ENCODE measurements around the gene USP5. TPM values are rescaled to one million over a fixed set of nuclear protein-coding genes. Genes with fewer than 3 reads are reported as not detected.
A peak's percentile ranks its signal among the peaks of the same experiment; 100 is the strongest.
"Not testable (repeated sequence)": the region's sequence is repeated elsewhere in the genome, so short reads cannot be mapped to it uniquely, and the experiment has no call there.

Gene USP5
- total RNA-seq, 4 donors from 2014 or later, result 50.6 to 60.0 (median 54.0) TPM

DNA sequence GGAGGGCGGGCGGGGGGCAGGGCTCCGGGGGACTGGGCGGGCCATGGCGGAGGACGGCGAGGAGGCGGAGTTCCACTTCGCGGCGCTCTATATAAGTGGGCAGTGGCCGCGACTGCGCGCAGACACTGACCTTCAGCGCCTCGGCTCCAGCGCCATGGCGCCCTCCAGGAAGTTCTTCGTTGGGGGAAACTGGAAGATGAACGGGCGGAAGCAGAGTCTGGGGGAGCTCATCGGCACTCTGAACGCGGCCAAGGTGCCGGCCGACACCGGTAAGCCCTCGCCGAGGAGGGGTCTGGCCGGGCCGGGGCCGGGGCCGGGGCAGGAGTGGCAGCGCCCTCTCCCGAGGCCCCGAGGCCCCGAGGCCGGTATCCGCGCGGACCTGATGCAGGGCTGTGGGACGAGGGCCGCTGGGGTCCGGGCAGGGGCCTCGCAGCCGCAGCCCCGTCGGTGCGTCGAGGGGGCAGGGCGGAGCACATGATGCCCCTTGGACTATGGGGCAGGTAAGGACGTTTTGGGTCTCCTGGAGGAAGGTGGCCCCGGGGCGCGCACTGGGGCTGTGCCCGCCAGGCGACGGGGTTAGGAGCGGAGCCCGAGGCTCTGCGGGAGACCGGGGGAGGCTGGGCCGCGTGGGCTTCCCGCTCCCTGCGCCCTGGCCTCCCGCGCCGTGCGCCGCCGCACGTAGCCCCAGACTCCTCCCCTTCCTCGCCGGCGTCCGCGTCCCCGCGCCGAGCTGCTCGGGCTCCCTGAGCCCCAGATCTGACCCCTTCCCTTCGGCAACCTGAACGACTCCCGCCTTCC is 15.7 kb downstream of the USP5 start, which contains the start of gene TPI1:
Gene TPI1 (plus strand): TSS at position 119 of the 798 bp plus-strand sequence. CDS start 36 bp downstream, at position 155.
- Histone ChIP-seq H3K27ac (peak within 1 kb of the TSS; percentile 94 to 100 (median 98)), H3K4me3 (peak within 1 kb of the TSS; percentile 90 to 100 (median 96)), H3K9me3 (no peaks in the 10 kb centered on the region), H3K27me3 (no peaks in the 10 kb centered on the region), H3K4me1 (peaks cover 35 to 58% (median 39%) of the 10 kb centered on the region in 3 donors), H3K36me3 (peaks cover 18 to 68% (median 27%) of the 10 kb centered on the region in 3 donors)
- intact Hi-C loops (cut with DNase I), result no loop called here
- TF ChIP-seq POLR2A (IDR thresholded peaks at IDR 0.05) (peak in 2 of 4 donors; percentile 97), CTCF (IDR thresholded peaks at IDR 0.05) (peak in 2 of 6 experiments; percentile 1 to 11)
- no peak for DNase-seq
- WGBS, 2 donors, result 0 to 2% methylated on average over 10 of the region's 86 CpGs

GRCh38 chr12:6868211-6869048 is 16.5 kb downstream of the USP5 start:
- no peak for DNase-seq
- no peak for TF ChIP-seq CTCF (IDR thresholded peaks at IDR 0.05)
- no peak for TF ChIP-seq POLR2A (IDR thresholded peaks at IDR 0.05)
- peaks cover 18 to 60% (median 19%) of the 10 kb centered on the region in 3 donors for H3K36me3 ChIP-seq
- H3K27ac ChIP-seq, result peak overlapping the region; percentile 94 to 100 (median 98)
- intact Hi-C loops (cut with DNase I), result no loop called here
- WGBS, 2 donors, result 12 to 14% methylated on average over 7 to 14 of the region's 22 CpGs
- H3K4me1 ChIP-seq, result peaks cover 35 to 62% (median 41%) of the 10 kb centered on the region in 3 donors
- H3K27me3 ChIP-seq, result no peaks in the 10 kb centered on the region
- H3K4me3 ChIP-seq, result peak overlapping the region; percentile 90 to 100 (median 96)
- no peaks in the 10 kb centered on the region for H3K9me3 ChIP-seq

DNA sequence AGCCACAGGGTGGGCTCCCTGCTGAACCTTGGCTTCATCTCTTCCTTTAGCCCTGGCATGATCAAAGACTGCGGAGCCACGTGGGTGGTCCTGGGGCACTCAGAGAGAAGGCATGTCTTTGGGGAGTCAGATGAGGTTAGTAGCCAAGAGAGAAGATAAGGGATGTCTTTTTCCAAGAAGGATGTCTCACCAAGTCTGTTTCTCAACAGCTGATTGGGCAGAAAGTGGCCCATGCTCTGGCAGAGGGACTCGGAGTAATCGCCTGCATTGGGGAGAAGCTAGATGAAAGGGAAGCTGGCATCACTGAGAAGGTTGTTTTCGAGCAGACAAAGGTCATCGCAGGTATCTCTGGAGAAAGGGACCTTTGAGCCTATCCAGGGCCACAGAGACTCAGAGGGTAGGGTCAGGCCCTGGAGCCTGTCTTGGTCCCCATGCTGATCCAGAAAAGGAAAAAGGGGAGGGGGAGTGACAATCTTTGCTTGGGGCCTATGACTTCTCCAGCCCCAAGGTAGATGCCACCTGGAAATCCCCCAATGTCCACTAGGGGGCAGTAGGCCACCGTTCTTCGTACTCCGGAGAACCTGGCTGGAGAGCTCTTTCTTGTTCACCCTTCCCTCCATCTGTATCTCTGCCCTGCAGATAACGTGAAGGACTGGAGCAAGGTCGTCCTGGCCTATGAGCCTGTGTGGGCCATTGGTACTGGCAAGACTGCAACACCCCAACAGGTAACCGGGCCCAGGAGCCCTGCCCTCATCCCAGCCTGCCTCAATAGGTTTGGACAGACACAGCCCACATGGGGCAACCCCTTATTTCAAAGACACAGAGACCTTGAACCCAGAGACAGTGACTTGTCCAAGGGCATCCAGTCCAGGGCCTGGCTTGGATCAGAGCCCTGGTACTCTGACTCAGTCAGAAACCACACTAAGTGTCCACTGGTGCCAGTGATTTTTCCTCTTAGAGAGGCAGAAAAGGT is 17.4 kb downstream of the USP5 start:
- intact Hi-C loops (cut with DNase I), result loop anchor here (10.0 kb wide), 1 partner anchor 55 kb away; the partner anchor contains the start of gene ATN1
- H3K4me1 ChIP-seq, result peaks cover 41 to 72% (median 42%) of the 10 kb centered on the region in 3 donors
- H3K4me3 ChIP-seq, result peak overlapping the region; percentile 90 to 100 (median 96)
- no peaks in the 10 kb centered on the region for H3K27me3 ChIP-seq
- H3K27ac ChIP-seq, result peak overlapping the region; percentile 94 to 100 (median 98)
- H3K36me3 ChIP-seq, result peaks cover 12 to 51% (median 19%) of the 10 kb centered on the region in 3 donors
- TF ChIP-seq CTCF (IDR thresholded peaks at IDR 0.05), result peak; percentile 84 to 93 (median 92)
- TF ChIP-seq POLR2A (IDR thresholded peaks at IDR 0.05), result no peak
- DNase-seq, result no peak
- H3K9me3 ChIP-seq, result no peaks in the 10 kb centered on the region
- 17 to 21% methylated on average over 9 to 12 of the region's 12 CpGs for WGBS, 2 donors

- intact Hi-C loops (cut with DNase I), result loop anchor here (10.0 kb wide), 1 partner anchor 54 kb away; the partner anchor contains the start of gene ATN1
- WGBS, 2 donors, result 51 to 67% methylated on average over 2 to 4 of the region's 4 CpGs
- H3K4me3 ChIP-seq, H3K9me3 ChIP-seq, DNase-seq, H3K27me3 ChIP-seq: not testable (repeated sequence)
- Histone ChIP-seq H3K27ac (peak overlapping the region in 2 of 4 donors; percentile 94), H3K4me1 (peaks cover 41 to 76% (median 42%) of the 10 kb centered on the region in 3 donors), H3K36me3 (peaks cover 8 to 42% (median 11%) of the 10 kb centered on the region in 3 donors)
Observed at GRCh38 chr12:6870304-6870703, 18.4 kb downstream of the USP5 start.

All from esophagus squamous epithelium (tissue), 5 donors.